ENCODE data around the gene SBF2. TPM values are rescaled to one million over a fixed set of nuclear protein-coding genes. Genes with fewer than 3 reads are reported as not detected.

Gene SBF2
- total RNA-seq, 1 experiment from 2014 or later: 32.1 TPM

DNA sequence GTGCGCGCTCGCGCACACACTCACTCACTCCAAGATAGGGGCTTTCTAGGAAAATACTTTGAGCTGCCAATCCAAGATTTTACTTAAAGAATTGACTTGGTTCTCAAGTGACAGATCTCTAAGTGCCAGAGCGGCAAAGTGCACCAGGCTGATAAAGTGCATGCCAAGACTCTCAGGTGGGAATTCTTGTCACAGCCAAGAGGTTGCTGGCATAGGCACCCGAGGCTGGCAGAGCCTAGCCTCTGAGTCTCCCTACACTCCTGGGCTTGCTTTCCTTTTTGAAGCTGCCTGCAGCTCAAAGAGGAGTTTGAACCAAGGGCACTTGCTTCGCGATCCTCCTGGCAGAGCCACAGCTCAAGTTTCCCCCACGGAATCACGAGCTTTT is 8.3 kb upstream of the SBF2 start:
- no peak for DNase-seq (ENCODE audit: low read depth)

GRCh38 chr11:10301656-10302358 is 7.8 kb upstream of the SBF2 start:
- DNase-seq (ENCODE audit: low read depth): peak; percentile 61

DNA sequence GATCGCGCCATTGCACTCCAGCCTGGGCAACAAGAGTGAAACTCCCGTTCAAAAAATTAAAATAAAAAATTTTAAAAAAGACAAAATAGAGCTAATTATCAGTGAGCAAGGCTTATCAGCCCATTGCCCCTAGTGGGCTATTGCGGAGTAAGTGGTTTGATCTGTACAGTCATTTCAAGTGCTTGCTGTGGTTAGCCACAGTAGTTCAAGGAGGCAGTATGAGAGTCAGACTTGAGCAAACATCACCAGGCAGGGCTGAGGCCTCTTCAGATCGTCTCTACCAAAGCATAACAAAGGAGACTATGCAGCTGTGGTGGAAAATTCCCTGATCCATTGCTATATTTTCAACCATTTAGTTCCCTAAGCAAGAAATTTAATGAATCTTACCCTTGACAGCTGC is 4.3 kb upstream of the SBF2 start:
- peak; percentile 94 for DNase-seq (ENCODE audit: low read depth)

DNA sequence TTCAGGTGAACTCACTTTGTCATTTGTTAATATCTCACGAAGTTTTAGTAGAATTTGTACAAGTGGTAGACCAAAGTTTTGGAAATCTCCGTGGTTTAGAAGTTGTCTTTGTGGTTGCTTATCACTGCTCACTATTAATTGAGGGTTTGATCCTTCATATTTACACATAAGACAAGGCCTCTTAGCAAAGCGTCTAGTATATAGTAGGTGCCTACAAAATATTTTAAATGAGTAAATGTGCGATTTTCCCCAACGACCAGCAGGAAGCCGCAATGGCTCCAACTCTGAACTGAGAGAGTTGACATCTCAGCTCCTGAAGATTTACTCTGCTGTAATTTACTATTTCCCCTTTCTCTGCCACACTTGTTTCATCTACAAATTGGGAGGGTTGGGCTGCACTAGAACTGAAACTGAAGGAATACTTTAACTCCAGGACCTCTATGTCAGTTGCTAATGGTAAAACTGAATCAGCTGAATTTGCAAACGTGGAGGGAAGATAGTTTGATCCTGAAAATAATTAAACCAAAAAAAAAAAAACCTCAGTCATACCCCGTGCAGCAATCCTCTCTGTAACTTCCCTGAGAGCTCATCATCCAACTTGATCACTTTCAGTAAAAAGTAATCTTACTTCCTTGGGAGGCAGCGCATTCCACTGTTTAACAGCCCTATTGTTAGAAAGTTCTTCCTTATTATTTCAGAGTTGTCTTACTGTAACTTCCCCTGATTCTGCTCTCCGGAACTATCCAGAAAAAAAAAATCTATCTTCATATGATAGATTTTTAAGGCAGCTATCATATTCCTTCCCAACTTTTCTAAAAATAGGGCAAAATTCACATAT is 1.3 kb upstream of the SBF2 start:
- DNase-seq (ENCODE audit: low read depth): no peak

DNA sequence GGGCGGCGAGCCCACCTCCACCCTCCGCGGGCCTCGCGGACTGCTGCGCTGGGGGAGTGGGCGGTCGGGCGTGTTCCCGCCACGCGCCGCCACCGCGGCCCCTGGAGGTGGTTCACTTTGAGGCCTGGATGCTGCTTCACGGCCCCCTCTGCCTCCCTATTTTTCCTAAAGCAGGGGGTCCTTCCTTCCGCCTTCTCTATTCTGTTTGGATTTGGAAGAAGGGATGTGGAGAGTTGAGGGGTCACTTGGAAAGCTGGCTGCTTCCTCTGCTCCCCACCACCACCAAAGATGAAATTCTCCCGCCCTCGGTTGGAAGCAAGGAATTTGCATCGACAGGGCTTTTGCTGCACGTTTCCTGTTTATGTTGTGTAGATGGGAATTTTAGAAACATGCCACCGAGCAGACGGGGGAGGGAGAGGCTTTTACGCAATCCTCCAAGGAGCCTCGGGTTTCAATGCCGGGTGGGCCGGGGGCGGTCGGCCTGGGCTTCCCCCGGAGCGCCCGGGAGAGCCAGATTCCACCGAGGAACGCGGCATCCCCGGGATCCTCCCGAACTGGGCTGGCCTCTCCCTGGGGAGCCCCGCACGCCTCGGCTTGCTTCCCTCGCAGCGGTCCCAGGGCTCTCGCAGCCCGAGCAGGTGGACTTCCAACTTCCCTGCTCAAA is 403 bp upstream of the SBF2 start:
- DNase-seq (ENCODE audit: low read depth): peak; percentile 58

DNA sequence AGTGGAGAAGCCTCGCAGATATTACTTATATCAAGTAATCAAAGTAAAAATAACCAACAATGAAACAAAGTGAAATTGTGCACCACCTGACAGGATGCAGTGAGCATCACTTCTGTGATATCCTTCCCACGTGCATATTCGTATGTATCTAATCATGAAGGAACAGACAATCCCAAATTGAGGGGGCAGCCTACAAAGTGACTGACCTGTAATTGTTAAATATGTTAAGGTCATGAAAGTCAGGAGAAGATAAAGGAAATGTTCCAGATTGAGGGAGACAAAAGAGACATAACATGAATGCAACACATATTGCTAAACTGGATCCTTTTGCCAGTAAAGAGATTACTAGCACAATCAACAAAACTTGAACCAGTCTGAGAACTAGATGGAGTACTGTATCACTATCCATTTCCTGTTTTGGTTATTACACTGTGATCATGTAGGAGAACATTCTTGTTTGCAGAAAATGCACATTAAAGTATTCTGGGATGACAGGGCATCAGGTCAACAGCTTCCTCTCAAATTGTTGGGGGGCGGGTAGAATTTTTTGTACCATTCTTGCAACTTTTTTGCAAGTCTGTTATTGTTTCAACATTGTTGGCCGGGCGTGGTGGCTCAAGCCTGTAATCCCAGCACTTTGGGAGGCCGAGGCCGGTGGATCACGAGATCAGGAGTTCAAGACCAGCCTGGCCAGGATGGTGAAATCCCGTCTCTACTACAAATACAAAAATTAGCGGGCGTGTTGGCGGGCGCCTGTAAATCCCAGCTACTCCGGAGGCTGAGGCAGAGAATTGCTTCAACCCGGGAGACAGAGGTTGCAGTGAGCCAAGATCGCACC is 2.0 kb downstream of the SBF2 start:
- DNase-seq (ENCODE audit: low read depth): peak; percentile 15

GRCh38 chr11:10289765-10290380 is 4.1 kb downstream of the SBF2 start:
- DNase-seq (ENCODE audit: low read depth): no peak

DNA sequence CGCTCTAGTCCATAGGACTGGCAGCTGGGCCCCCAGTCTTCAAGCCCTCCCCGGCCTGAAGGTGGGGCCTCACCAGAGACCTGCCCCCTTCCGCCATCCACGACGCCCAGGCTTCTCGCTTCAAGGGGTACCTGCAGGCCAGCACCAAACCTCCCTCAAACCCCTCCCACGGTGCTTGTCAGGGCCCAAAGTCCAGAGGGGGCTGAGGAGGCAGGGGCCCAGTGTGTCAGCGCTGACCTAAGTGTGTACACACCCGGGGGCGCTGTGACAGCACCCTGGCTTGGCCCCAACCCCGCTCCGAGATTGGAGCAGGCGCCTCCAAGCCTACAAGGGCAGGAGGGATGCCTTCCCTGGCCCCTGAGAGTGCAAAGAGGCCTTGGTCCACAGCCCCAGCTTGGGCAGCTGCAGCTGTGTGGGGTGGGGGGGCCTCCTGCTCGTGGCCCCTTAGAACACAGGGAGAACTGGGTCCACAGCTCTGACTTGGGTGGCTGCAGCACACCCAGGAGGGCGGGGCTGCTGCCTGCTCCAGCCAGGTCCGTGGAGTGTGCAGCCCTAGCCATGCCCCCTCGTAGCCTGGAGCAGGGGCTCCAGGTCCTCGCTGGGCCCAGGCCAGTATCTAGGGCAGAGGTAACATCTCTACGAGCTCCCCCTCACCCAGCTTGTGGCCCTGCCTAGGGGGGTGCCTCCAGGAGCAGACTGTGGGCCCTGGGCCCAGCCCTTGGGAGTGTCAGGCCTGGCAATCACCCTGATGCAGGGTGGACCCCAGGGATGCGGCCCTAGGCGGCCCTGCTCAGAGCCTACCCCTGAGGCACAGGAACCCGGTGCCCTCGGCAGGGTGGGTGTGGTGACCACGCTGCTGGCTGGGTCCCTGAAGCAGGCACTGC is 4.9 kb downstream of the SBF2 start:
- DNase-seq (ENCODE audit: low read depth): no peak

DNA sequence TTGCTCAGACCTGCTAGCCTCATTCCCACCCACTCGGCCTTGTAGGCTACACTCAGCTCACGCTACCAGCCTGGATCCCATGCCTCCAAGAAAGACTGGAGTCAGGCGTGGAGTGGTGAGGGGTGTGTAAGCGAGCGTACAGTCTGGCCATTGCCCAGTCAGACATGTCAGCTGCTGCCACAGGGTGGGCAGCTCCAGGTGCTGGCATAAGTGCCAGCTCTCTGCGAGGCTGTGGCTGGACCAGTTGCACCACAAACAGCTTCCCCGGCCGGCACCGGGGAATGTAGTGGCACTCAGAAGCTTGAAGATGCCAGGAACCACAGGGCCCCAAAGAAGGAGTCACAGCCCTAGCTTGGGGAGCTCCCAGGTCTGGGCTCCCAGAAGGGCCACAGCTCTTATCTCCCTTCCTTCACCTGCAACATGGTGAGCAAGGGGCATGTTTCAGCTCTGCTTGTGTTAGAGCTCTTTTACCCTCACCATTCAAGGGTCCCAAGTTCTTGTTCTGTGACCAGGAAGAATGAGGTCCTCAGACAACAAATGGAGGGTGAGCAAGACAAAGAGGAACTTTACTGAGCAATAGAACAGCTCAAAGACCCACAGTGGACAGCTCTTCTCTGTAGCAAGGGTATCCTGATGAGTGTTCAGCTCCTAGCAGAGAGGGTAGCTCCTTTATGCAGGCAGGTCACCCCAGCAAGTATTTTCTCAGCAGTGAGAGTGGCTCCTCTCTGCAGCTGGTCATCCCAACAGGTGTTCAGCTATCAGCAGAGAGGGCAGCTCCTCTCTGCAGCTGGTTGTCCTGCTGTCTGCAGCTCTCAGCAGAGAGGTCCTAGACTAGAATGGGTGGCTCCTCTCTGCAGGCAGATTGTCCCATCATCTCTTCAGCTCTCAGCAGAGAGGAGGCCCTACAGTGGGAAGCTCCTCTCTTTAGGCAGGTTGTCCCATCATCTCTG is 6.0 kb downstream of the SBF2 start:
- DNase-seq (ENCODE audit: low read depth): peak; percentile 61

GRCh38 chr11:10287140-10287539 is 6.9 kb downstream of the SBF2 start:
- DNase-seq (ENCODE audit: low read depth): peak; percentile 51

DNA sequence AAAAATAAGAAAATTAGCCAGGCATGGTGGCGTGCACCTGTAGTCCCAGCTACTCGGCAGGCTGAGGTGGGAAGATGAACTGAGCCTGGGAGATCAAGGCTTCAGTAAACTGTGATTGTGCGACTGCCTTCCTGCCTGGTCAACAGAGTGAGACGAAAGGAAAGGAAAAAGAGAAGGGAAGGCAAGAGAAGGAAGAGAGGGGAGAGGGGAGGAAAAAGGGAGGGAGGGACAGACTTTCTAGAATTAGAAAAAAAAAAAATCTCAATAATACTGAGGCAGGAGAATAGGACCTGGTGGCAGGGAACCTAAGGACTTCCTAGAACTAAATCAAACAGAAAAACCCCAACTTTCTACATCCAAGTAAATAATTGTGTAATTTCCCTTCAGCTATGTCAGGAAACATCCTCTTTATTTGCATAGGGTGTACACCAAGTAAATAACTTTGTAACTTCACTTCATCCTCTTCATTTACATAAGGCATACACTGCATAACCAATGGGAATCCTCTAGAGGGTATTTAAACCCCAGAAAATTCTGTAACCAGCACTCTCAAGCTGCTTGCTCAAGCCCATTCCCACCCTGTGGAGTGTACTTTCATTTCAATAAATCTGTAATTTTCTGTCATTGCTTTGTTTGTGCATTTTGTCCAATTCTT is 8.7 kb downstream of the SBF2 start:
- no peak for DNase-seq (ENCODE audit: low read depth)

DNA sequence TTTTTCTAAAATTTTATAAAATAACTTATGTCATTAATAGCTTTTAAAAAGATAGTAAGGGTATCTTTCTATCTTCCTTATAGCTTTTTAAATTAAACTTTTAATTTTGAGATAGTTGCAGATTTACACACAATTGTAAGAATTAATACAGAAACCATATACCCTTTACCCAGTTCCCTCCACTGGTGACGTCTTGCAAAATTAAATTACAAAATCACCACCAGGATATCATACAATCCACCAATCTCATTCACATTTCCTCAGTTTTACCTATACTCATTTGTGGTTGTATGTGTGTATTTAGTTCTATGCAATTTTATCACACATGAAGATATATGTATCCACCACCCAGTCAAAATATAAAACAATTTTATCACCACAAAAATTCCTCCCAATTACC is 10.0 kb downstream of the SBF2 start:
- DNase-seq (ENCODE audit: low read depth): no peak

DNA sequence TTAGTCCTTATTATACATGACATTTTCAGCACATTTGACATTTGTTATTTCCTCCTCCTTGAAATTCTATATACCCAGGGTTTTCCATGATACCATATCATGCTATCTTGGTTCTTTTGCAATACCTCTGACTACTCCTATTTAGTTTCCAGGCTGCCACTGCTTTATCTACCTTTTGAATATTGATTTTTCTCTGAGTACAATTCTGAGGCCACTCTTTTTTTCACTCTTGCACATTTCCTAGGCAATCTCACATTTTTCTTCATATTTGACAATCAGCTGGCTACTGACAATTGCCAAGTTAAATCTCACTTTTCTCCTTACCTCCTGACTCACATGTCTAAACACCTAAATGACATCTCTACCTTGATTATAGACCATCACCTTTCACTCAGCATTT is 11.9 kb downstream of the SBF2 start:
- no peak for DNase-seq (ENCODE audit: low read depth)

- DNase-seq (ENCODE audit: low read depth): no peak
These were observed 18.3 kb downstream of the SBF2 start for GRCh38 chr11:10275714-10276113.

DNA sequence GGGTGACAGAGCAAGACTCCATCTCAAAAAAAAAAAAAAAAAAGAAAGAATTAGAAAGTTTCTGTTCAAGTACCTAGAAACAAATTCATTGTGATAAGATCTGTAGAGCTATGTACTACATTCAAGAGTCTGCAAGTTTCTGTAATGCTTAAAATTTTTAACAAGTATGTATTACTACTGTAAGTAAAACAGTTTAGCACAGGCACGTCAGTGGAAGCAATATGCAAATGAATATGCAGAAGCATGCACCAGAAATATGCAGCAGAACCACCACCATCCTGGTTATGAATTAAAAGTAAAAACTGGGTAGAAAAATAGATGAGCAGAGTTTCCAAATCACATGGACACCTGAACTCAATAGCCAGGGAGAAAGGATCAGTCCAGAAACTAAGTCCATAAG is 19.3 kb downstream of the SBF2 start:
- no peak for DNase-seq (ENCODE audit: low read depth)

DNA sequence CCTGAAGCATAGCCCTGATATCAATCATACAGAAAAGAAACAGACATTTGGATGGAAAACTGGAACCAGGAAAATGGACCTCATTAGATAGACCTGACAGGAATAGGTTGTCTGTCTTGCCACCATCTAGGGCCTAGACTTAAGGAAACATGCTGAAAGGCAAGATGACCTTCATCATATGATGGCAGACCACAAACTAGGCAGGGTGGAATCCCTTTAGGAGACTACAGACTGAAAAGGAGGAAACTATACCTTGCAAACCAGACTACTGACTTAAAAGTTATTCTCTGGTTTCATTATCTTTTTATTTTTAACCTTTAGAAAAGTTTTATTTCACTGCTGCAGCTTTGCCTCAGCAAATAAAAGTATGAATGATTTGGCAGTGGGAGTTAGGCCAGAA is 20.3 kb downstream of the SBF2 start:
- no peak for DNase-seq (ENCODE audit: low read depth)

DNA sequence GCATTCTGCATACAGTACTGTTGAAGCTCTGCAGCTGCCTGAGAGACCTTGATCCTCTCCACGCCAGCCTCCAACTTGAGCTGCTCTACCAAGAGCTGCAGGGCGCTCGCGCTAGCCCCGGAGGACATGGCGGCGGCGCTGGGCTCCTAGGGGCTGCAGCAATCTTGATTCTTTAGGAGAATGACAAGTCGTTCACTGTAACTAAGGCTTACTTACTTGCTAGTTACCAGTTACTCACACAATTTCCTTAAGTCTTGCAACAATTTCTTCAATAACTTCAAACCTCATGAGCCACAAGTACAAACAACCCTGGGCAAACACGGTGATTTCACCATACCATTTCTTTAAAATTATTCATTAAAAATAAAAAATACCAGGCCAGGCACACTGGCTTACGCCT is 21.9 kb downstream of the SBF2 start:
- DNase-seq (ENCODE audit: low read depth): no peak

- peak; percentile 47 for DNase-seq (ENCODE audit: low read depth)
These were observed 25.1 kb downstream of the SBF2 start for GRCh38 chr11:10268746-10269488.

All from LHCN-M2 (cell line).